NCI-H2196 (cell line): ENCODE results near the gene MYEOV.

ENCODE experiments used
- DNase-seq: peaks from one replicate; lab custom pipeline; 2025; ENCODE audit not compliant: unreplicated experiment; lab: John Stamatoyannopoulos, UW

MYEOV gene

DNA sequence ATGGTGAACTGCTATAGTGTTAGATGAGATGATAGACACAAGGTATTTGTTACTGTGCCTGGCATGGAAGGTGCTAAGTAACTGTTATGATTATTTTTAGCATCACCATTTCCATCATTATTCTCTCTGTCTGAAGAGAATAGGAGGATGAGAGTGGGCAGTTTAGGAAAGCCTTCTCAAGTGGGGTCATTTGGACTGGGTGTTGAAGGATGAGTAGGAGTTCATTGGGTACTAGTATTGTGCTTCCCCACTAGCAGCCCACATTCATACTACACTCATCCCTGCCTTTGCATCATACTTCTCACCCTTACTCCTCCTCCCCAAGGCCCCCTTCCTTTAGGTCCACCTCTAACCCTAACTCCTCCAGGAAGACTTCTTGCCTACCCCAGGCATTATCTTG lies 20.6 kb downstream of the MYEOV start:
- DNase-seq = no peak

DNA sequence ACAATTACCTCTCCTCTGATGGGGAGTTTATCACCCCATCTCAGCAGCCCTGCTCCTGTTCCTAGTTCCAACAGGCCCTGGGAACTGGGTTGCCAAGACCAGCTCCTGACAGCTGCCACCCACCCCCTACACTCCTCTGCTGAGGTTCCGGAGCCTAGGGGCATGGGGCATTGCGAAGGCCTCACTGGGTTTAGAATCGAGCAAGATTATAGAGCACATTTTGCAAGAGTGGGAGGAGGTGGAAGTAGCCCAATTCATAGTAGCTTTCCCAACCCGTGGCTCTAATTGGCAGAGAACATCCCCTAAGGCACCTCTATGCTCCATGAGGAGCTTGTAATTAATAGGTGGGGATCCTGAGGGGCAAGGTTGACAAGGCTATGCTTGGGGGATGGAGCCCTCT lies 23.0 kb downstream of the MYEOV start:
- DNase-seq = no peak

DNA sequence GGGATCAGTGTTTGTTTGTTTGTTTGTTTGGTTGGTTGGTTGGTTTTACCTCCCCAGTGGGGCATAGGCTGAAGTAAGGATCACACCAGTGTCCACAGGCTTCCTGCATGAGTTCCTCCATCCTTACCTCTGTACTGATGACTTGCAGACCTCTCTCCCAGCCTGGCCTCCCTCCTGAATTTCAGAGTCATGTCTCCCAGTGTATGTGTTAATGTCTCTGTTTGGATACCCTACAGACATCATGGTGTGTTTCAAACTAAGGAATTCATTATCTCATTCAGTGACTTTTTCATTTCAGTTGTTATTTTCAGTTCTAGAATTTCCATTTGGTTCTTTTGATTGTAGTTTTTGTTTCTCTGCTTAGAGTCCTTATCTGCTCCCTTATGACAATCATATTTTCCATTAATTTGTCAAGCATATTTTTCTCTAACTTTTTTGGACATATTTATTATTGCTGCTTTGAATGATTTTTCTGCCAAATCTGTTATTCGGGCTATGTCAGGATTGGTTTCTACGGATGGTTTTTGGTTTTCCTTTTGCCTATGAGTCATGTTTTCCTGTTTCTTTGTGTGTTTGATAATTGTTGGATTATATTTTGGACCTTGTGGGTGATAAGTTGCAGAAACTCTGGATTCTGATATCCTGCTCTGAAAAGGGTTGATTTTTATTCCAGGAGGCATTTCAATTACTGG lies 23.6 kb downstream of the MYEOV start:
- no peak for DNase-seq

DNA sequence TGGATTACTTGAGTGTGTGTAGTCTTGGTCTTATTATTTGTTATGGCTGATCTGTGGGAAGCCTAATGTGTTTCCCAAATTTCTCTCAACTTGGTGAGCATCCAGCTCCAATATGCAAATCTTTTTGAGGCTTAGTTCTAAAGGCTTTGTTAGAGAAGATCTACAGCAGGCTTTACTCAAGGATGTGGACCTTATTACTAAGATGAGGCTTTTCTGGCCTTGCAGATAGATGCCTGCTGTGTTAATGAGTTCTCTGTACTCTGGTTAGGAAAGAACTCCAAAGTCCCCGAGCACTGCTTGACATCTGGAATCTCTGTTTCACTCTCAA lies 24.1 kb downstream of the MYEOV start:
- no peak for DNase-seq

DNA sequence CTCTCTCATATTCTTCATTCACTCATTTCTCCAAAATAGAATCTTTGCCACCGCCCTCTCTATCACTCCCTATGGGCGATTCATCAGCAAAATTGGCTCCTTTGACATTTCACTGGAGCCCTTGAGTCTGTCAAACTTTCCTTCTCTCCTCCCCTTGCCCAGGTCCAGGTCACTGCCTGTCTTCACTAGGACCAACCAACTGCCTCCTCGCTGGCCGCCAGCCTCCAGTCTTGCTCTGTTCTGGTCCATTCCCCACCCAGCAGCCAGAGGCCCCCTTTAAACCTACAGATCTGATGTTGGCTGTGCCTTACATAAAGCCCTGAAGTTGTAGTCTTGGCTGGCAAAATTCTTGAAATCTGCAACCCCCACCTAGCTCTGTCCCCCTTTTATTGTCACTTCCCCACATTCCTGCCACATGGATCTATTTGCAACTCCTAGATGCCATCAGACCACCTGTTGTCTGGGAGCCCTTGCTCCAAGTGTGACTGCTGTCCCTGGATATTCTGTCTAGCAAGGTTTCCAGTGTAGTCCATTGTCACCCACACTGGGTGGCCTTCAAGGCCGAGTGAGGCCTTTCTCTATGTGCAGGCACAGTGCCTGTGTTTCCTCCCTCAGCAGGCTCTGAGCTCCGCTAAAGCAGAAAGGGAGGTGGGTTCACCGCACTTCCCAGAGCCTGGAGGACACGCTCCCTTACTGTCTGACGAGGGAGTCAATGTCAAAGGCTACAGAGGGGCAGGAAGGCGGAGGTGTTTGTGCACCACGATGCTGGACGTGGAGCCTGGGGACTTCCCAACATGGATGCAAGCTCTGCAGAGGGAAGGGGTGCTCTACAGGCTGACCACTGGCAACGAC lies 25.5 kb downstream of the MYEOV start:
- no peak for DNase-seq

DNA sequence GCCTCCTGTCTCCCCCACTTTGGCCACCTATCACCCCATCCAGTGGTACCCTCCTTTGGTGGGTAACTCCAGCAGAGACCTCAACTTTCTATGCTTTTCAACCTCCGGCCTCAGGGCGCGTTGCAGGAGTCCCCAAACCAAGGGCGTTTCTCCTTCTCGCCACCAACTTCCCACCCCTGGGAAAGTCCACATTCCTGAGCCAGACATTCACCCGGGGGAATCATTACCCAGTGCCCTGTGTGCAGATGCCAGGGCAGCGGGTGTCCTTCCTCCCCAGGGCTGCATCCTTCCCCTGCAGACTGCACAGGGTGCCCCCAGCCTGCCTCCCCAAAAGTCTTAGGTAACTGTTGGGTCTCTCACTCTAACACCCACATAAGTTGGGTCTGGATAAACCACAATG lies 26.4 kb downstream of the MYEOV start:
- DNase-seq = no peak

DNA sequence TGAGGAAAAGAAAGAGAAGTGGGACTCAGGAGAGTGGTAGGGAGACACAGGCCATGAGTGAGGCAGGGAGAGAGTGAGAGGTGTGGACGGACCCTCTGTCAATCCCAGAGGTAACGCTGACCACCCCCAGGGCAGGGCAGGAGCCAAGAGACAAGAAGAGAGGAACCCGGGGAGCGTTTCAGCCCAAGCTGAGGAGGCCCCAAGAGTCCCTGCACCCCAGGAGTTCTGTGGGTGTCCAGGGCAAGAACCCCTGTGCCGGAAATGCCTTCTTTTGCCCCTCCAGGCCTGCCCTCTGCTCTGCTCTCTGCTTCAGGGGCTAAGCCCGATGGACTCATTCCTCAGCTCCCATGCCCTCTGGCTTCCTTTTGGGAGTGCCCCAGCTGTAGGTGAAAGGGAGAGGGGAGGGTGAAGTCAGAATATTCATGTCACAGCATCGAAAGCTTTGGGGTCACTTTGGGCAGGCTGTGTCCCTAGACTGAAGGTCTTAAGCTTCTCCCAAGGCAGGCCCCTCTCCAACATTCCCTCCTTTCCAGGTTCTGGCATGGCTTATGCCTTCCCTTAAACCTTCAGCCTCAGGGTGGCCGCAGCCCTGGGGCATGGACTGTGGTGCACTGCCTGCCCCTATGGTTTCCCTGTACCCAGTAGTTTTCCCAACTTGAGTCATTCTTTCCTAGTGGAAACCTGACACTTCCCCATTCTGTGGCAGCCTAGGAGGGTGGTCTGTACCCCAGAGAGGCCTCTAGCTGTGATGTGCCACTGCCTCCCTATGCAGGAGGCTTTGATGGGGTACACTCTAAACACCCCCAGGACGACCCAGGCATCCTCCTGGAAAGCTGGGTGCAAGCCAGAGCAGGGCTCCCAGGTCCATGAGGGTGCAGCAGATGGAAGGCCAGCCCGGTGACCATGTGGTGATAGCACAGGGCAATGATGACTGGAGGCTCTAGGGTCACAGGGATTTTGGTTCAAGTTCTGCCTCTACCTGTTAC lies 27.1 kb downstream of the MYEOV start:
- no peak for DNase-seq

DNA sequence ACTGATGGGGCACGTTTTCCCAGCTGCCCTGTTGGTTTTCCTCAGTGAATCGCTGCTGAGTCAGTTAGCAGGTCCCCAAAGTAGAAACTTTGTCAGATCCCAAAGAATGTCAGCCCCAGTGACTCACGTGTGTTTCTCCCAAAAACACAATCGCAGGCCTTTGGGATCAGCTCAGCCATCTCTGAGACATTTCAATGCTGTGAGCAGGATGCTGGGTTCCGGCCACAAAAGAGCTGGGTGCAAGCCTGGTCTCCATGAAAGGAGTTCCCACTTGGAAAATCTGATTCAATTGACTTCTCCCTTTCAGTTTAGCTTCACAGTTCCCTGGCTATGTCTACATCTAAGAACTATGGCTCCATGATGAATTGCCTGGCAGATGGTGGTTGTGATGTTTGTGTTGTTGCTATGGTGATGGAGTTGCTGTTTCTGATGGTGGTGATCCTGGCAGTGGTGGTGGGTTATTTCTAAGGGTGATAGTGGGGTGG lies 28.0 kb downstream of the MYEOV start:
- no peak for DNase-seq

DNA sequence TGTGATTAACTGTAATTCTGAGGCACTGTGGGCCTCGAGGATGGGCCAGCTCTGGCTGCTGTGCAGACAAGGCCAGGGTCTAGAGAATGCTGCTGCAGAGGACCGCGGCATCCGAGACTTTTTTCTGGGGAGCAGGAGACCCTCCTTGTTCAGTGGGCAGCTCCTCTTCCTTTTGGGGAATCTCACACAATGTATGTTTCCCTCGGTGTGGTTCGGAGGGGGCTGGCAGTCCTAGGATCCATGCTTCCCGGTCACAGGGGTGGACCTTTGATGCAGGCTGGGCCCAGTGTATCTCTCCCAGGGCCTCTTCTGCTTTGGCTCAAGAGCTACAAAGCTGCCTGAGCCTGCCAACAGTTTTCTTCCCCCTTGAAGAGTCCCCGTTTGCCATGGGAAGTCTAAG lies 31.5 kb downstream of the MYEOV start:
- DNase-seq = no peak

DNA sequence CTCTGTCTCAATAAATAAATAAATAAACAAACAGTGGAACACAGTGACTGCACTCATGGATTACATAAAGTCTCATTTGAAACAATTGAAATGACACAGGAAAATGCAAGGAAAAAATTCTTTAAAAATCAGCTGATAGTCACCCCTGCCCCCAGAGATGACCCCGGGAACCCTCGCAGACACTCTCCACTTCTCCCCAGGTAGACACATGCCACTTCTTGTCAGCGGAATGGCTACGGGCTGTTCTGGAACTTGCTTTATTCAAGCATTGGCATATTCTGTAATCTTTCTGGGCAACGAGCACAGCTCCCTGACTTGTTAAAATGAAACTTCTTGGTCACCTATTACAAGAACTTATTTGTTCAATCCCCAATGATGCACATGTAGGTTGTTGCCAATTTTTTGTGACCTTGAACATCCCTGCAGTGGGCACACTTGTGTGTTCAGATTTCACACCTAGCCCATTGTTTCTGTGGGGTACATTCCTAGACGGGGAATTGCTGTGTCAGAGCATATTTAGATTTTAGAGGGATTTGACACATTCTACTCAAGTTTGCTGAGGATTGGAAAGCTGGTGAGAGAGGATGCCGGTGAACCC lies 32.8 kb downstream of the MYEOV start:
- no peak for DNase-seq

DNA sequence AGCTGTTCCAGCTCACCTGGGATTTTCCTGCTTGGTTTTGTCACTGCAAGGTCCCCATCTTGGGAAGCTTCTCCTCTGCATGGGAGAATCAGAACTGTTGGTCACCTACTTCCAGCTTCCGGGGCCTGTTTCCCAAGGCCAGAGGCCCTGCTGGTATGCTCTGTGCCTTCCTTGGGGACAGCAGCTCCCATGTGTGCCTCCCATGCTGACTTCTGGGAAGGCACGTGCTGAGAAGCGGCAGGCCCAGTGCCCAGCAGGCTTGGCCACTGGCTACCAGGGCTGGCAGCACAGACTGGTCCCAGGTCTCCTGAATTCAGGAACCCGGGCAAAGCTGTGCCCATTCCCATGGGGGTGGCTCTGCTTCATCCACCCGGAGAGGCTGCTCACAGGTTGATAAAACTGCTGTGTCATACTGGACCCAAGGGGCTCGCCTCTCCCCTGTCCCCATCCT lies 33.8 kb downstream of the MYEOV start:
- no peak for DNase-seq

DNA sequence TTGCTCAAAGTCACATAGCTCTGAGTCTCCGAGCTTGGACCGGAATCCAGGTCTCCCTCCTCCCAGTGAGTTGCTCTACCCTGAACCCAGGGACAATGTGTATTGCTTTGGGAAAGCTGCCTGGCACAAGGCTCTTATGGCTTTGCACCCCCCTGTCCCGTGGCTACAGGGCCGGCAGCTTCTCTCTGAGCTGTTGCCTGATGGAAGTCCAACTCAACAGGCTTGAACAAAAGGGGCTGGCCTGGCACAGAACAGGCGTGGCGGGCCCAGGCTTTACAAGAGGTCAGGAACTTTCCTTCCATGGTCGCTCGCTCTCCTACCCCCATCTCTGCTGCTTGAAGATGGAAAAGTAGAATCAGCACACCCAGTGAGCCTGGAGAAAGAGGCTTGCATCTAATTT lies 34.3 kb downstream of the MYEOV start:
- DNase-seq = no peak

DNA sequence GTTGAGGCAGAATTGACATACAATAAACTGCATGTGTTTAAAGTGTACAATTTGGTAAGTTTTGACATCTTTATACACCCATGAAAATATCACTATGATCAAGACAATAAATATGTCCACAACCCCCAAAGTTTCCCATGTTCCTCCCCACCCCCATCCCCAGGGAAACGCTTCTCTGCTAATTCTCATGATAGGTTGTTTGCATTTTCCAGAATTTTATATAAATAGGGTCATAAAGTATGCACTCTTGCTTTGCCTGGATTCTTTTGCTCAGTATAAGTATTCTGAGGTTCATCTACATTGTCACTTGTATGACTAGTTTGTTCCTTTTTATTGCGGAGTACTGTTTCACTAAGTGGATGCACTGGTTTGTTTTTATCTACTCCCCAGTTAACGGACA lies 35.6 kb downstream of the MYEOV start:
- no peak for DNase-seq

DNA sequence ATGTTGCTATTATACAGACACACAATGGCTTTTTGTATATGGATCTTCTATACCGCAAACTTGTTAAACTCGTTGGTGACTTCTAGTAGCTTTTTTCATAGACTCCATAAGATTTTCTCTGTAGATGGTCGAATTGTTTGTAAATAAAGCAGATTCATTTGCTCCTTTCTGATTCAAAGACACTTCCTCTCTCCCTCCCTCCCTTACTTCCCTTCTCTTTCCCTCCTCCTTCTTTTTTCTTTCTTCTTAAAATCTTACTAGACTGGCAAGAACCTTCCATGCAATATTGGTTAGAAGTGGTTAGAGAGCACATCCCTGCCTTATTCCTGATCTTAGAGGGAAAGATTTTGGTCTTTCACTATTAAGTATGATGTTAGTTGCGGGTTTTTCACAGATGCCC lies 36.4 kb downstream of the MYEOV start:
- no peak for DNase-seq

DNA sequence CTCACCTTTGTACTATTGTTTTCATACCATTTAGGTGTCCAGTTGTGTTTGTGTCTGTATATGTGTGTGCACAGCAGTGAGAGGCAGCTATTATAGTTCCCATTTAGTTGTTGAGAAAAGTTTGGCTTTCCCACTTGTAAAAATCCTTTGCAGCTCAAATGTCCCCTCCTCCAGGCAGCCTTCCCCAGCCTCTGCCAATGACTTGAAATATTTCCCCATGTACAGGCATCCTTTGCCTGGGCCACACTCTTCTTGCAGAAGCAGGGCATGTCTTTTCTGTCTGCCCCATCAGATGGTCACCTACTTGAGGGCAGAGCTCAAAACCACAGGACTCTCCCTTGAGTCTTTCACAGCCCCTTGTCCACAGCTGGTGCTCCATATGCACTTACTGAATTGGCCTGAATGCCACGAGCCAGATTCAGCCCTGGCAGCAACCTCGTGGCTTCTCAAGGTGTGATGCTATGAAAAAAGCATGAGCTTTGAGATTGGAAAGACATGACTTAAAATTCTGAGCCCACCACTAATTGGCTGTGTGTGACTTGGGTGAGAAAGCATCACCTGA lies 39.3 kb downstream of the MYEOV start:
- DNase-seq = no peak

DNA sequence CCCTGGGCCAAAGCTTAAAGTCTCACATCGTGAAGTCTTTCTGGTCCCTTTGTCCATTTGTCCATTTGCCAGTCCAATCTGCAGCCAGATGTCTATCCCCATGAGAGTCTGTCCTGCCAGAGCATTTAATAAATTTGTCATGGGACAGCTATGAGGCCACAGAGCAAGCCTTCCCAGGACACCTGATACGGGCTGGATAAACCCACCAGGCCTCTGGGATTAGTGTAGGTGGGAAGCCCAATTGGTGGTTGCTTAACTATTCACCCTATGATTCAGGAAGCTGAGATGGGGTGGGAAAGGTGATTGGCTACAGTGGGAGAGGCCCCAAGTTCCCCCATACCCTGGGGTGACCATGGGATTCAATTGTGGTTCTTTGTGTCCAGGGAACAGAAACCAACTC lies 39.9 kb downstream of the MYEOV start:
- no peak for DNase-seq

DNA sequence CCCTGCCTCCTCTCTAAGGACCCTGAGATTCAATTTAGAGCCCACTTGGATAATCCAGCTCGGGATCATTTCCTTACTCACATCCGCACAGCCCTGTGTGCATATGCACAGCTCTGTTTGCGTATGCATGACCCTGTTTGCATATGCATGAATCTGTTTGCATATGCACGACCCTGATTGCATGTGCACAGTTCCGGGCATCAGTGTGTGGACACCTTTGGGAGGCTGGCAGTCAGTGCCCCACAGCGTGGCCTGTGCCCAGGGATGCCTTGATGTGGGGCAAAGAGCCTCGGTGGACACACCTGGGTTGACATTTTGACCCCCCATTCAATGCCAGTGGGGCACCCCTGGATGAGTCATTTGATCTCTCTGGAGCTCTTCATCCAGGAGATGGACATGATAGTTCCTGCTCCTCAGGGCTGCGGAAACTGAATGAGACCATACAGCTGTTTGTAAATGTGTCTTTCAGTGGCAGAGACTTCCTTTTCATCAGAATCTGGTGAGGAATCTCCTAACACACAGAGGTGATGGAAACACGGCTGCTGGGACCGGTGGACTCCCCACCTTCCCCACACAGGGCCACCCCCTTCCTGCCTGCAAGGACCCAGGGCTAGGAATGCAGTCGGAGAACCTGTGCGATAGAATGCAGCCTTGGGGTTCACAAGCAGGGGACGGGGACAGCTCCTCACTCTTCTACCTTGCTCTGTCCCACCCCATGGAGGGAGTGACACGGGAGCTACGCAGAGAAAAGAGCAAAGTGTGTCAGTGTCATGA lies 41.2 kb downstream of the MYEOV start:
- DNase-seq = no peak

DNA sequence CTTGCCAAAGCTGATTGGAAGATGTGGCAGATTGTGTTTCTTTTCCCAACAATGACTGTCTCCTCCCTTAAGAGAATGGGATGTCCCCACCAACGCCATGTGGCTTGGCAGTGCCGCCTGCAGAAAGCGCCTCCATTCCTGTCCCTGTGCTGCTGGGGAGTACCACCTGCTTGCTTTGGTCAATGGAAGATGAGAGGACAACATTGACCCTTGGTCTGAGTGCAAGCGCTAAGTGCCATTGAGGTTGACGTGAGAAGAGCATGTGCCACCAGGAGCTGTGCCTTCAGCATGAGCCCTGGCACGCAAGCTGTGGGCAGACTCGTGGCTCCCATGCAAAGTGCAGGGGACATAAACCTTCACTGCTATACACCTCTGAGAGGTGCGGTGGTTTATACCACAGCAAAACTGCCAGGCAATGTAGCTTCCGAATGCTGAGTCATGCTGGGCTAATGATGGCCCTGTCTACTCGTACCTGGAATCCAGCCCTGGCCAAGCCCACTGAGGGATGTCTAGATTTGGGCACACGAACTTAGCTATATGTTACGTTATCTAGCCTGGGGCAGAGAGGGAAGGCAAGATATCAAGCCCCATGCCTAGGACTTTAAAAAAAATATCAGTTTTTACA lies 41.9 kb downstream of the MYEOV start:
- DNase-seq = no peak

DNA sequence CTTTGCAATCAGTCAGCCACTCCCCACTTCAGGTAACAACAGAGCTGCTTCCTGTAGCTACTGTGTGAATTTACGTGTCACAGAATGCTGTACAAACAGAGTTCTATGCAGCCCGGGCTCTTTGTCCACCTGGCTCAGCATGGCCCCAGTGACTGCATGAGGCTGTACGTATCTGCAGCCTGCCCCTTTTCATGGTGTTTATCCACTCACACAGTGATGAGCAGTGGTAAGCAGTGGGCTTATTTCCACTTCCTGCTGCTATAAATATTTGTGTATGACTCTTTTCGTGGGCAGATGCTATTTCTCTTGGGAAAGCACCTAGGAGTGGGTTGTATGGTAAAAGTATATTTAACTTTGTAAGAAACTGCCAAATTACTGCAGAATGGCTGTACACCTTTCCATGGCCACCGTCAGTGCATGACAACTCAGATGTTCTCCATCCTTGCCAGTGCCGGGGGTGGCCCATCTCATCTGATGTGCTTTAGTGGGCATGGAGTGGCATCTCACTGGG lies 43.3 kb downstream of the MYEOV start:
- no peak for DNase-seq
